ENCODE results near the gene PLEKHA3. TPM values are rescaled to one million over a fixed set of nuclear protein-coding genes. Genes with fewer than 3 reads are reported as not detected.

PLEKHA3 gene
- total RNA-seq, 1 experiment from 2014 or later = 26.8 TPM

- BruUV-seq (replicated peaks) = no TSS peak
- Histone ChIP-seq H3K4me2 (ENCODE audit: low read length) (no peak overlapping the region), H3K36me3 (ENCODE audit: control insufficient read depth in 1 of 2, insufficient read depth in 2 of 2, low read length in 2 of 2) (peaks cover 9 to 12% of the 10 kb centered on the region in 2 experiments), H3K9me2 (ENCODE audit: insufficient read depth) (no peaks in the 10 kb centered on the region), H2AFZ (ENCODE audit: low read depth, low read length, poor library complexity, severe bottlenecking) (no peak overlapping the region), H3K27ac (ENCODE audit: low read depth, low read length) (no peak overlapping the region), H3K4me3 (replicated peaks in 1 of 2; ENCODE audit: low read depth in 1 of 2, low read length in 2 of 2) (no peak overlapping the region), H3K27me3 (ENCODE audit: insufficient read depth, low read length) (no peaks in the 10 kb centered on the region), H3K4me1 (ENCODE audit: control insufficient read depth in 1 of 2, insufficient read depth in 2 of 2, low read length in 2 of 2) (no peaks in the 10 kb centered on the region), H3K9ac (ENCODE audit: low read length) (no peak overlapping the region), H3K79me2 (ENCODE audit: insufficient read depth, low read length) (no peaks in the 10 kb centered on the region), H3K9me3 (ENCODE audit: control insufficient read depth in 1 of 2, insufficient read depth in 1 of 2, low read depth in 1 of 2, low read length in 2 of 2) (no peaks in the 10 kb centered on the region), H4K20me1 (ENCODE audit: insufficient read depth) (no peaks in the 10 kb centered on the region)
- RAD21 ChIA-PET (ENCODE audit: low non-redundant PET in 1 of 2, low total read pairs in 2 of 2, uncharacterized antibody in 2 of 2, unreplicated experiment in 2 of 2) = no interaction called here
- POLR2A ChIA-PET = interaction anchor here (1.4 kb wide), 1 partner anchor 12 kb away, joined by 3 read pairs; no protein-coding TSS in a partner anchor
- intact Hi-C loops (cut with micrococcal nuclease) = no loop called here
- CTCF ChIA-PET = no interaction called here
- DNase-seq (ENCODE audit: low read depth, low spot score) (no peak), ATAC-seq (no peak)
- TF ChIP-seq ATF3 (IDR thresholded peaks at IDR 0.05) = no peak
- TF ChIP-seq MAX (IDR thresholded peaks at IDR 0.05) = no peak
Measured at GRCh38 chr2:178506949-178507348, 26.7 kb downstream of the PLEKHA3 start.

- ChIA-PET CTCF (no interaction called here), POLR2A (no interaction called here), RAD21 (ENCODE audit: low non-redundant PET in 1 of 2, low total read pairs in 2 of 2, uncharacterized antibody in 2 of 2, unreplicated experiment in 2 of 2) (no interaction called here)
- no TSS peak for BruUV-seq (replicated peaks)
- Histone ChIP-seq H3K79me2 (ENCODE audit: insufficient read depth, low read length) (no peaks in the 10 kb centered on the region), H3K4me2 (ENCODE audit: low read length) (no peak overlapping the region), H3K27me3 (ENCODE audit: insufficient read depth, low read length) (no peaks in the 10 kb centered on the region), H3K27ac (ENCODE audit: low read depth, low read length) (no peak overlapping the region), H3K4me3 (replicated peaks in 1 of 2; ENCODE audit: low read depth in 1 of 2, low read length in 2 of 2) (no peak overlapping the region), H2AFZ (ENCODE audit: low read depth, low read length, poor library complexity, severe bottlenecking) (no peak overlapping the region), H3K9me3 (ENCODE audit: control insufficient read depth in 1 of 2, insufficient read depth in 1 of 2, low read depth in 1 of 2, low read length in 2 of 2) (no peaks in the 10 kb centered on the region), H3K9me2 (ENCODE audit: insufficient read depth) (no peaks in the 10 kb centered on the region), H4K20me1 (ENCODE audit: insufficient read depth) (no peaks in the 10 kb centered on the region), H3K36me3 (ENCODE audit: control insufficient read depth in 1 of 2, insufficient read depth in 2 of 2, low read length in 2 of 2) (peaks cover 0 to 5% of the 10 kb centered on the region in 2 experiments; a peak in 1 of 4 replicates), H3K9ac (ENCODE audit: low read length) (no peak overlapping the region), H3K4me1 (ENCODE audit: control insufficient read depth in 1 of 2, insufficient read depth in 2 of 2, low read length in 2 of 2) (no peaks in the 10 kb centered on the region)
- no peak for DNase-seq (ENCODE audit: low read depth, low spot score)
- no peak for ATAC-seq
- intact Hi-C loops (cut with micrococcal nuclease) = no loop called here
- TF ChIP-seq POLR2A (IDR thresholded peaks at IDR 0.05; ENCODE audit: borderline replicate concordance, extremely low read depth, insufficient read depth, insufficient read length) = no peak
- TF ChIP-seq TCF7L2 (IDR thresholded peaks at IDR 0.05; ENCODE audit: borderline replicate concordance, extremely low read depth, insufficient read depth, insufficient read length) = no peak
- no peak for TF ChIP-seq CEBPB (IDR thresholded peaks at IDR 0.05; ENCODE audit: low read depth)
- TF ChIP-seq CTCF (IDR thresholded peaks at IDR 0.05 in 2 of 3, conservative IDR thresholded peaks at IDR 0.05 in 1 of 3; ENCODE audit: borderline replicate concordance in 1 of 3, insufficient read depth in 1 of 3, low read depth in 2 of 3, low read length in 2 of 3) = no peak
- no peak for TF ChIP-seq ZBTB33 (IDR thresholded peaks at IDR 0.05; ENCODE audit: extremely low read depth, insufficient replicate concordance, low read length)
- no peak for TF ChIP-seq REST (IDR thresholded peaks at IDR 0.05; ENCODE audit: low read depth)
- no peak for TF ChIP-seq EGR1 (IDR thresholded peaks at IDR 0.05; ENCODE audit: low read depth)
- TF ChIP-seq RAD21 (IDR thresholded peaks at IDR 0.05; ENCODE audit: low read depth) = no peak
- no peak for TF ChIP-seq SRF (IDR thresholded peaks at IDR 0.05; ENCODE audit: low read depth)
- no peak for TF ChIP-seq POLR2AphosphoS5 (IDR thresholded peaks at IDR 0.05; ENCODE audit: low read depth, low read length)
Measured at GRCh38 chr2:178508646-178509045, 28.4 kb downstream of the PLEKHA3 start.
